Upper lobe of left lung (tissue), 6 donors: Measurements from ENCODE around the gene RAB34. TPM values are rescaled to one million over a fixed set of nuclear protein-coding genes. Genes with fewer than 3 reads are reported as not detected.

Experiments
- ATAC-seq, 2 donors: fragments of 200-7000 bp; cut with Tn5 transposase; one replicate each; pipeline ENCODE4 v1.9.1; 2022; ENCODE audit warnings: mild to moderate bottlenecking in 2 of 2, moderate library complexity in 2 of 2; ENCODE audit not compliant: low FRiP score in 2 of 2
- DNase-seq, 2 donors: peaks; one replicate each; pipeline ENCODE4 v3.0.0-alpha.2; 2019 to 2020
- H3K27ac ChIP-seq, 4 donors: fragments of 200-600 bp; sonication (generic); one replicate each; pipeline ENCODE4 v1.5.1; 2016 to 2019
- H3K27me3 ChIP-seq, 4 donors: fragments of 200-600 bp; sonication (generic); one replicate each; pipeline ENCODE4 v1.5.1; 2017 to 2019
- H3K36me3 ChIP-seq, 4 donors: fragments of 200-600 bp; sonication (generic); one replicate each; pipeline ENCODE4 v1.5.1; 2016 to 2019
- H3K4me1 ChIP-seq, 4 donors: fragments of 200-600 bp; sonication (generic); one replicate each; pipeline ENCODE4 v1.5.1; 2018 to 2019
- H3K4me3 ChIP-seq, 4 donors: fragments of 200-600 bp; sonication (generic); one replicate each; pipeline ENCODE4 v1.5.1; 2017 to 2019; ENCODE audit warnings: mild to moderate bottlenecking in 2 of 4, moderate library complexity in 1 of 4
- H3K9me3 ChIP-seq, 4 donors: fragments of 200-600 bp; sonication (generic); one replicate each; pipeline ENCODE4 v1.5.1; 2018 to 2019
- CTCF ChIP-seq, 6 experiments: fragments of 450-650 bp in 4 of 6; fragments of 200-600 bp in 2 of 6; sonication (generic) in 2 of 6; IDR thresholded peaks; one replicate each; pipeline ENCODE4 v1.5.1; 2016 to 2019; ENCODE audit warnings: antibody characterized with exemption in 6 of 6
- EP300 ChIP-seq, 4 donors: sonication (generic); formaldehyde crosslinking; IDR thresholded peaks; one replicate each; pipeline ENCODE4 v1.5.1; 2017; ENCODE audit warnings: antibody characterized with exemption in 4 of 4, control low read depth in 2 of 4
- POLR2A ChIP-seq, 4 donors: fragments of 450-650 bp; IDR thresholded peaks; one replicate each; pipeline ENCODE4 v1.5.1; 2016 to 2017; ENCODE audit warnings: antibody characterized with exemption in 4 of 4, mild to moderate bottlenecking in 2 of 4
- POLR2AphosphoS5 ChIP-seq, 2 donors: sonication (generic); formaldehyde crosslinking; IDR thresholded peaks; one replicate each; pipeline ENCODE4 v1.5.1; 2017; ENCODE audit warnings: antibody characterized with exemption in 2 of 2
- WGBS, 2 donors: methylation state at CpG; one replicate each; pipeline ENCODE4 v1.1.5; 2017 to 2018; 5-methylcytosine and 5-hydroxymethylcytosine counted together
- total RNA-seq, 6 donors: library from RNA; depleted of rRNA in 4 of 6; stranded (reverse); fragments of >200 nt in 4 of 6; gene quantifications; one replicate each; pipeline versions ENCODE4 v1.1.0 to v1.2.1, GENCODE V29; 2016 to 2021
- donor health status: DM: no; HTN: no; CAD: no; lungs with moderate emphysema.
- donor health status: DM: no; HTN: yes; CAD: no; lungs with severe emphysema.

The RAB34 gene
- total RNA-seq, 6 donors from 2014 or later: 69.5 to 123 (median 85.5) TPM

GRCh38 chr17:28707339-28707720 is 10.3 kb downstream of the RAB34 start:
- no peak overlapping the region for H3K4me3 ChIP-seq
- H3K4me1 ChIP-seq: peaks cover 10 to 23% (median 15%) of the 10 kb centered on the region in 4 donors
- H3K36me3 ChIP-seq: peaks cover 6 to 27% (median 15%) of the 10 kb centered on the region in 4 donors
- no peaks in the 10 kb centered on the region for H3K27me3 ChIP-seq
- DNase-seq: no peak
- no peak for ATAC-seq
- TF ChIP-seq POLR2A (IDR thresholded peaks at IDR 0.05) (no peak), EP300 (IDR thresholded peaks at IDR 0.05) (no peak), CTCF (IDR thresholded peaks at IDR 0.05) (no peak)
- H3K27ac ChIP-seq: no peak overlapping the region
- WGBS, 2 donors: 90 to 93% methylated on average over 2 of the region's 2 CpGs
- H3K9me3 ChIP-seq: no peaks in the 10 kb centered on the region

- no peaks in the 10 kb centered on the region for H3K27me3 ChIP-seq
- no peak overlapping the region for H3K27ac ChIP-seq
- H3K4me1 ChIP-seq: peaks cover 4 to 16% (median 9%) of the 10 kb centered on the region in 4 donors
- 79 to 100% methylated on average over 2 to 5 of the region's 7 CpGs for WGBS, 2 donors
- peaks cover 10 to 33% (median 21%) of the 10 kb centered on the region in 4 donors for H3K36me3 ChIP-seq
- no peak overlapping the region for H3K4me3 ChIP-seq
- DNase-seq (no peak), ATAC-seq (no peak)
- H3K9me3 ChIP-seq: no peaks in the 10 kb centered on the region
- TF ChIP-seq POLR2AphosphoS5 (IDR thresholded peaks at IDR 0.05) (no peak), EP300 (IDR thresholded peaks at IDR 0.05) (no peak), CTCF (IDR thresholded peaks at IDR 0.05) (no peak), POLR2A (IDR thresholded peaks at IDR 0.05) (no peak)
Observed at GRCh38 chr17:28706471-28707338, 11.0 kb downstream of the RAB34 start.

- peaks cover 0 to 11% (median 6%) of the 10 kb centered on the region in 4 donors for H3K4me1 ChIP-seq
- ATAC-seq: no peak
- H3K36me3 ChIP-seq: peaks cover 17 to 42% (median 30%) of the 10 kb centered on the region in 4 donors
- WGBS, 2 donors: 81 to 100% methylated on average over 1 to 10 of the region's 10 CpGs
- no peak overlapping the region for H3K4me3 ChIP-seq
- no peaks in the 10 kb centered on the region for H3K27me3 ChIP-seq
- no peak overlapping the region for H3K27ac ChIP-seq
- TF ChIP-seq POLR2A (IDR thresholded peaks at IDR 0.05) (no peak), POLR2AphosphoS5 (IDR thresholded peaks at IDR 0.05) (no peak), CTCF (IDR thresholded peaks at IDR 0.05) (no peak), EP300 (IDR thresholded peaks at IDR 0.05) (no peak)
- no peak for DNase-seq
- no peaks in the 10 kb centered on the region for H3K9me3 ChIP-seq
Observed at GRCh38 chr17:28705728-28706334, 11.8 kb downstream of the RAB34 start.

- Histone ChIP-seq H3K27ac (no peak overlapping the region), H3K4me1 (peaks cover 0 to 4% (median 3%) of the 10 kb centered on the region in 4 donors), H3K9me3 (no peaks in the 10 kb centered on the region), H3K36me3 (peaks cover 24 to 48% (median 37%) of the 10 kb centered on the region in 4 donors), H3K27me3 (no peaks in the 10 kb centered on the region), H3K4me3 (no peak overlapping the region)
- DNase-seq: no peak
- ATAC-seq: no peak
- no peak for TF ChIP-seq CTCF (IDR thresholded peaks at IDR 0.05)
- no peak for TF ChIP-seq POLR2AphosphoS5 (IDR thresholded peaks at IDR 0.05)
- TF ChIP-seq POLR2A (IDR thresholded peaks at IDR 0.05): no peak
- TF ChIP-seq EP300 (IDR thresholded peaks at IDR 0.05): no peak
- 81% methylated on average over 4 to 5 of the region's 5 CpGs for WGBS, 2 donors
Observed at GRCh38 chr17:28705074-28705659, 12.5 kb downstream of the RAB34 start.
